SH-SY5Y (cell line): ENCODE data around the gene PRM1.

Experiments
- GATA2 ChIP-seq: IDR thresholded peaks from 2 replicates; pipeline ENCODE4 v1.6.1; 2011; ENCODE audit warnings: mild to moderate bottlenecking, low read depth, low read length
- GATA3 ChIP-seq: IDR thresholded peaks from 2 replicates; pipeline ENCODE4 v1.6.1; 2011; ENCODE audit warnings: low read depth, mild to moderate bottlenecking, low read length, moderate library complexity

DNA sequence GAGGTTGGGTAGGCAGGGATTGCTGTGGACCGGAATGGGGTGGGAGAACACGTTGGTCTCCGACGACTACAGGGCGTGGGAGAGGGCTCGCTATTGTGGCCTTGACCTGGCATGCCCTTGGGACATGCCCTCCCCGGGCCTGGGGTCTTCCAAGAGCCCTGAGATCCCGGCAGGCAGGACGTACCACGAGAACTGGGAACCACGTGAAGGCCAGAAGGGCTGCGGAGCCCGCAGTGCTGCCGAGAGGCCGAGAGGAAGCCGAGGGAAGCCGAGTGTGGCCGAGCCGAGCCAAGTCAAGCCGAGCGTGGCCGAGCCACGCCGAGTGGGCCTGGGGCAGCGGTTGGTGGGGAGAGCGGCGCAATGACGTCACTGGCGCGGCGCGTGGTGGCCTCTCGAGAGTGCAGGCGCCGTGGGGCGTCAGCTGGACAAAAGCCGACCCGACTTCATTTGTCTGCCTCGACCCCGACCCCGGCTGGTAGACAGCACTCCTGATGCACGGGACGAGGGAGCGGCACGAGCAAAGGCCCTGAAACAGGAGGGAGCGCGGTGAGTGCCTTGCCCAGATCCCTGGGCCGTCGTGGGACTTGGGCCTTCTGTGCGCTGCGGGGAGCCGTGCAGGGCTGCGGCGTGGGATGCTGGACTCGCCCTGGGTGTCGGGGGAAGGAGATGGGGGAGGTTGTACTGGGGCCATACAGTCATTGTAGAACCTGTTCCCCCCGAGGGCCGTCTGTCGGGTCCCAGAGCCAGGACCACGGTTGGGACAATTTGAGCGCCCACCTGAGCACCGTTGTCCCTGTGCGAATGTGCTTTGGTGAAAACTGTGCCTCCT lies 31.7 kb downstream of the PRM1 start:
- TF ChIP-seq GATA2 (no peak), GATA3 (no peak)
